GM19324 (cell line): Measurements from ENCODE around the gene PLEKHM2.

Source experiments
- ATAC-seq: cut with Tn5 transposase; IDR thresholded peaks from one replicate; pipeline ENCODE4 v1.9.1; 2021; ENCODE audit warnings: mild to moderate bottlenecking, moderate library complexity; ENCODE audit not compliant: unreplicated experiment, low FRiP score

The PLEKHM2 gene

GRCh38 chr1:15722836-15723532 lies 38.9 kb downstream of the PLEKHM2 start:
- ATAC-seq = no peak

GRCh38 chr1:15723631-15724246 lies 39.6 kb downstream of the PLEKHM2 start:
- ATAC-seq = no peak

GRCh38 chr1:15724949-15725880 lies 41.1 kb downstream of the PLEKHM2 start:
- ATAC-seq = no peak

- ATAC-seq = no peak
Measured at GRCh38 chr1:15726508-15726907, 42.4 kb downstream of the PLEKHM2 start.

GRCh38 chr1:15727021-15727420 lies 42.9 kb downstream of the PLEKHM2 start:
- ATAC-seq = no peak

- no peak for ATAC-seq
Measured at GRCh38 chr1:15727424-15727823, 43.3 kb downstream of the PLEKHM2 start.

GRCh38 chr1:15727866-15728534 lies 43.9 kb downstream of the PLEKHM2 start:
- ATAC-seq = no peak

- no peak for ATAC-seq
Measured at GRCh38 chr1:15728937-15729657, 45.0 kb downstream of the PLEKHM2 start.

GRCh38 chr1:15730423-15730822 lies 46.3 kb downstream of the PLEKHM2 start:
- no peak for ATAC-seq

GRCh38 chr1:15730936-15731335 lies 46.8 kb downstream of the PLEKHM2 start:
- no peak for ATAC-seq

- ATAC-seq = no peak
Measured at GRCh38 chr1:15731735-15732685, 47.9 kb downstream of the PLEKHM2 start.

- no peak for ATAC-seq
Measured at GRCh38 chr1:15732686-15733081, 48.6 kb downstream of the PLEKHM2 start.

- ATAC-seq = no peak
Measured at GRCh38 chr1:15733218-15733725, 49.2 kb downstream of the PLEKHM2 start.

- ATAC-seq = no peak
Measured at GRCh38 chr1:15733726-15734226, 49.7 kb downstream of the PLEKHM2 start.

GRCh38 chr1:15734296-15734695 lies 50.2 kb downstream of the PLEKHM2 start:
- no peak for ATAC-seq

- ATAC-seq = no peak
Measured at GRCh38 chr1:15734901-15735300, 50.8 kb downstream of the PLEKHM2 start.

- no peak for ATAC-seq
Measured at GRCh38 chr1:15735304-15736037, 51.4 kb downstream of the PLEKHM2 start.
